Aorta (tissue), 5 donors: ENCODE data around the gene TEX261. TPM values are rescaled to one million over a fixed set of nuclear protein-coding genes. Genes with fewer than 3 reads are reported as not detected.

Source experiments
- ATAC-seq: fragments of 200-7000 bp; cut with Tn5 transposase; one replicate; pipeline ENCODE4 v1.9.1; 2022; ENCODE audit warnings: moderate library complexity; ENCODE audit not compliant: low FRiP score
- DNase-seq, 2 donors: peaks; one replicate each; pipeline ENCODE4 v3.0.0-alpha.2; 2020
- H3K27ac ChIP-seq, 2 donors: one replicate each; pipeline ENCODE4 v1.5.1; 2013; ENCODE audit warnings: low read length in 2 of 2, mild to moderate bottlenecking in 2 of 2, moderate library complexity in 2 of 2, control low read depth in 1 of 2, inconsistent platforms in 1 of 2, low read depth in 1 of 2
- H3K27me3 ChIP-seq, 2 donors: one replicate each; pipeline ENCODE4 v1.6.1; 2013; ENCODE audit warnings: control low read depth in 1 of 2, low read length in 1 of 2, mild to moderate bottlenecking in 1 of 2, moderate library complexity in 1 of 2; ENCODE audit not compliant: insufficient read depth in 2 of 2, control insufficient read depth in 1 of 2
- H3K36me3 ChIP-seq, 2 donors: one replicate each; pipeline ENCODE4 v1.6.1; 2013; ENCODE audit warnings: control low read depth in 1 of 2, low read length in 1 of 2, mild to moderate bottlenecking in 1 of 2; ENCODE audit not compliant: insufficient read depth in 2 of 2, control insufficient read depth in 1 of 2
- H3K4me1 ChIP-seq, 2 donors: one replicate each; pipeline ENCODE4 v1.6.1; 2013; ENCODE audit warnings: low read length in 2 of 2, control low read depth in 1 of 2, mild to moderate bottlenecking in 1 of 2, moderate library complexity in 1 of 2; ENCODE audit not compliant: insufficient read depth in 2 of 2, control insufficient read depth in 1 of 2
- H3K4me3 ChIP-seq, 2 donors: one replicate each; pipeline ENCODE4 v1.5.1; 2013; ENCODE audit warnings: low read length in 2 of 2, control low read depth in 1 of 2, mild to moderate bottlenecking in 1 of 2
- H3K9me3 ChIP-seq: one replicate; pipeline ENCODE4 v1.6.1; 2013; ENCODE audit warnings: mild to moderate bottlenecking, low read length; ENCODE audit not compliant: control insufficient read depth
- WGBS, 2 donors: extraction: QIAGEN DNeasy Blood & Tissue Kit; methylation state at CpG; one replicate each; pipeline ENCODE4 v1.1.7; 2013; 5-methylcytosine and 5-hydroxymethylcytosine counted together
- intact Hi-C, 2 donors: fragments of 100-400 bp; cut with DNase I; formaldehyde crosslinking; loops; one replicate each; pipeline versions ENCODE4 v1.14.2 to v1.15.0; 2022
- polyA plus RNA-seq, 2 donors: library from polyadenylated mRNA; stranded (reverse); fragments of 200-250 nt; gene quantifications; one replicate each; pipeline ENCODE4 v1.2.3, GENCODE V29; 2013
- total RNA-seq, 2 donors: library from RNA; stranded (reverse); fragmentation: NEBNext Ultra II Directional; extraction: Animal tissue kit (Norgen Biotek cat#: 25700); gene quantifications; one replicate each; pipeline ENCODE4 v1.2.1, GENCODE V29; 2021
- donor health status: healthy with polysubstance abuse.
- donor health status: Bipolar disorder and iron deficiency.
- donor health status: DM: no; HTN: no; CAD: no.
- donor health status: DM: no; HTN: no; CAD: no.
- donor health status: DM: yes; HTN: yes; CAD: no.

TEX261 gene
- total and polyA plus RNA-seq, 4 donors = 26.8 to 58.1 (median 44.0) TPM

- 94 to 97% methylated on average over 1 of the region's 1 CpG for WGBS, 2 donors
- intact Hi-C loops = no loop called here
- H3K27ac ChIP-seq = no peak overlapping the region
- no peaks in the 10 kb centered on the region for H3K4me1 ChIP-seq
- peaks cover 0 to 5% of the 10 kb centered on the region in 2 donors for H3K36me3 ChIP-seq
- no peak overlapping the region for H3K4me3 ChIP-seq
- H3K9me3 ChIP-seq = no peaks in the 10 kb centered on the region
- no peaks in the 10 kb centered on the region for H3K27me3 ChIP-seq
- DNase-seq (no peak), ATAC-seq (no peak)
Observed at GRCh38 chr2:70985956-70986355, 8.7 kb downstream of the TEX261 start.

- intact Hi-C loops = no loop called here
- 80 to 82% methylated on average over 5 of the region's 5 CpGs for WGBS, 2 donors
Observed at GRCh38 chr2:70985283-70985688, 9.4 kb downstream of the TEX261 start.

GRCh38 chr2:70984576-70985282 lies 9.9 kb downstream of the TEX261 start:
- H3K4me1 ChIP-seq = no peaks in the 10 kb centered on the region
- peak; percentile 60 for ATAC-seq
- peaks cover 0 to 5% of the 10 kb centered on the region in 2 donors for H3K36me3 ChIP-seq
- DNase-seq = peak; percentile 78 to 91
- no peaks in the 10 kb centered on the region for H3K27me3 ChIP-seq
- H3K9me3 ChIP-seq = no peaks in the 10 kb centered on the region
- no peak overlapping the region for H3K27ac ChIP-seq
- intact Hi-C loops = no loop called here
- H3K4me3 ChIP-seq = no peak overlapping the region
- WGBS, 2 donors = 42 to 44% methylated on average over 32 of the region's 32 CpGs

More at GRCh38 chr2:70985283-70985688, 9.4 kb downstream of the TEX261 start:
- DNase-seq (peak in 1 of 2 donors; percentile 40), ATAC-seq (no peak)
- Histone ChIP-seq H3K27me3 (no peaks in the 10 kb centered on the region), H3K4me1 (no peaks in the 10 kb centered on the region), H3K27ac (no peak overlapping the region), H3K9me3 (no peaks in the 10 kb centered on the region), H3K36me3 (peaks cover 0 to 5% of the 10 kb centered on the region in 2 donors), H3K4me3 (no peak overlapping the region)

DNA sequence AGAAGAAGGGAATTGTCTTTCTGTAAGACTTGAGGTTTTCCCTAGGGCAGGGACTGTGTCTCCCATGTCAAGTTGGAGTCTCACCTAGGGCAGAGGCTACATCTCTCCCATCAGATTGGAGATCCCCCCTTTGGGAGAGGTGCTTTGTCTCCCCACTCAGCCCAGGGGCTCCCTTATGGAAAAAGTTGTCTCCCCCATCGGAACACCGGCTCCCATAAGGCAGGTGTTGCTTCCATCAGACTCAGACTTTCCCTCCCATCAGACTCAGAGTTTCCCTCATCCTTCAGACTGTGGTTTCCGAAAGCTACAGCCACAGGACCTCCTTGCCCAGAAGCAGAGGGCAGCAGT lies 10.5 kb downstream of the TEX261 start:
- H3K27ac ChIP-seq = no peak overlapping the region
- no peaks in the 10 kb centered on the region for H3K4me1 ChIP-seq
- intact Hi-C loops = no loop called here
- H3K27me3 ChIP-seq = no peaks in the 10 kb centered on the region
- H3K9me3 ChIP-seq = no peaks in the 10 kb centered on the region
- H3K4me3 ChIP-seq = no peak overlapping the region
- no peak for ATAC-seq
- DNase-seq = peak in 1 of 2 donors; percentile 28
- 81 to 87% methylated on average over 3 of the region's 3 CpGs for WGBS, 2 donors
- peaks cover 0 to 5% of the 10 kb centered on the region in 2 donors for H3K36me3 ChIP-seq

DNA sequence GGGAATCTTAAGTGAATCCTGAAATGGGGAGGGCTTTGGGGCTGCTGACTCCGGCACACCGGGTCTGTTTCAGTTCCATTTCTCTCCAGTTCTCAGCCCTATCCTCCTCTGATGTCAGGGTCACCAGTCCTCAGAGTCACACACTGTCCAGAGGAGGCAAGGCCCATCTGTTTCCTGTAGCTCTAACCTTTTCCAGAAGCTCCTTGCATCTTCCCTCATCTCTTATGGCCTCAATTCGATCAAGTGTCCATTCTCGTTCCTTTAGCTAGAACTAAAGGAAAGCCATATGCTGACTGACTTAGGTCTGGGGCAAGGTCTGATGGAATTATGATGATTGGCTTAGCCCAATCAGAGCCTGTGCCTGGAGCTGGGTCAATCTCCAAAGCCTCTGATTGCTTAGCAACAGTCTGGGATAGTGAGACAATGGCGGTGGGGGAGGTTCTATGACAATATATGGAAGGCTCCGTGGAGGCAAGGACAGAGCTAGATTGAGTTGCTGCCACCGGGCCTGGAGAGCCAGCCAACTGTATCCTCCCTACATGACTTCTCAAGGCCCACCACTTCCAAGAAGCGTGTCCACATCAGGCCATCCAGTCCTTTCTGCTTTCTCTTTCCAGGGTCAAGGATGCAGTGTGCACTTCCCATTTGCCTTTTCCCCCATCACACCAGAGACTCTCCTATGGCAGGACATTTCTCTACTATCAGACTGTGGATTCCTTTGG lies 11.0 kb downstream of the TEX261 start:
- ATAC-seq (no peak), DNase-seq (no peak)
- intact Hi-C loops = no loop called here
- Histone ChIP-seq H3K27ac (no peak overlapping the region), H3K4me3 (no peak overlapping the region), H3K36me3 (peaks cover 0 to 5% of the 10 kb centered on the region in 2 donors), H3K27me3 (no peaks in the 10 kb centered on the region), H3K9me3 (no peaks in the 10 kb centered on the region), H3K4me1 (no peaks in the 10 kb centered on the region)
- WGBS, 2 donors = 93 to 94% methylated on average over 8 of the region's 8 CpGs

GRCh38 chr2:70982971-70983370 lies 11.7 kb downstream of the TEX261 start:
- no peak overlapping the region for H3K4me3 ChIP-seq
- no peak overlapping the region for H3K27ac ChIP-seq
- H3K4me1 ChIP-seq = no peaks in the 10 kb centered on the region
- 91 to 93% methylated on average over 3 of the region's 3 CpGs for WGBS, 2 donors
- H3K27me3 ChIP-seq = no peaks in the 10 kb centered on the region
- intact Hi-C loops = no loop called here
- H3K36me3 ChIP-seq = peaks cover 0 to 3% of the 10 kb centered on the region in 2 donors
- no peaks in the 10 kb centered on the region for H3K9me3 ChIP-seq
- ATAC-seq = no peak
- DNase-seq = peak in 1 of 2 donors; percentile 14

- H3K36me3 ChIP-seq = peaks cover 0 to 3% of the 10 kb centered on the region in 2 donors
- H3K4me3 ChIP-seq = no peak overlapping the region
- DNase-seq (peak in 1 of 2 donors; percentile 28), ATAC-seq (no peak)
- WGBS, 2 donors = 85 to 88% methylated on average over 14 of the region's 14 CpGs
- H3K27ac ChIP-seq = no peak overlapping the region
- no peaks in the 10 kb centered on the region for H3K27me3 ChIP-seq
- no peaks in the 10 kb centered on the region for H3K4me1 ChIP-seq
- intact Hi-C loops = no loop called here
- H3K9me3 ChIP-seq = no peaks in the 10 kb centered on the region
Observed at GRCh38 chr2:70981866-70982810, 12.5 kb downstream of the TEX261 start.

GRCh38 chr2:70981421-70981820 lies 13.3 kb downstream of the TEX261 start:
- H3K4me3 ChIP-seq = no peak overlapping the region
- no peaks in the 10 kb centered on the region for H3K9me3 ChIP-seq
- H3K27ac ChIP-seq = no peak overlapping the region
- DNase-seq = no peak
- no peaks in the 10 kb centered on the region for H3K4me1 ChIP-seq
- H3K36me3 ChIP-seq = no peaks in the 10 kb centered on the region
- ATAC-seq = no peak
- no peaks in the 10 kb centered on the region for H3K27me3 ChIP-seq
- 79 to 82% methylated on average over 2 of the region's 2 CpGs for WGBS, 2 donors
- intact Hi-C loops = no loop called here
